GM12865 (cell line): ENCODE data around the gene EXOSC7.

ENCODE experiments used
- DNase-seq: peaks from one replicate; pipeline ENCODE4 v3.0.0; 2010; ENCODE audit warnings: low read depth
- H3K4me3 ChIP-seq: 2 replicates; pipeline ENCODE4 v1.5.1; 2011; ENCODE audit warnings: mild to moderate bottlenecking, low read depth, low read length, control low read depth
- CTCF ChIP-seq: IDR thresholded peaks from 2 replicates; pipeline ENCODE4 v1.5.1; 2011; ENCODE audit warnings: low read length, control low read depth, low read depth, inconsistent platforms; ENCODE audit not compliant: insufficient read depth; ENCODE audit errors: missing control alignments

Gene EXOSC7

DNA sequence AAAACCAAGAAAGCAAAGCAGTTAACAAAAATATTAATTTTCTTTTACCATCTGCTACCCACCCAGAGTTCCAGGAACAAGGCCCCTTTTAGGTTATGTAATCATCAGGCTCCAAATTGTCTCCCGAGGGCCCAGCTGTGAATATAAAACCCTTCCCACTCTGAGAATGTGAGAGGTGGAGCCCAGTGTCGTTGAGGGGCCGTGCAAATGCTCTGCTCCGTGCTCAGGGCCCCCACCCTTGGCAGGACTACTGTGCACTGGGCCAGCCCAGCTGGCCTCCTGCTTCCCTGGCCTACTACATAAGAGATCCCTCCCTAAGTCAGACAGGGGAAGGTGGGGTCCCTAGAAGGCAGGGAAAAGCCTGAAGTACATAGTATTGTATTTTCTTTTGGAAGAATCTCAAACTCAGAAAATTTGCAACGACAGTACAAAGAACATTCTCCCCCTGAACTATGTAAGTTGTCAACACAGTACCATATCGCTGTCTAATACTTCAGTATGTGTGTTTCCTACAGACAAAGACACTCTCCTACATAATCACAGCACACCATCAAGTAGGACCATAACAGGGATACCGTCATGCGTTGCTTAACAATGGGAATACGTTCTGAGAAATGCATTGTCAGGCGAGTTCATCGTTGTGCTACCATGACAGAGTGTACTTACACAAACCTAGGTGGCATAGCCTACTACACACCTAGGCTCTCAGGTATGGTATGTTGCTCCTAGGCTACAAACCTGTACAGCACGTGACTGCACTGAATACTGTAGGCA is 45.7 kb downstream of the EXOSC7 start:
- H3K4me3 ChIP-seq, result no peak overlapping the region
- TF ChIP-seq CTCF, result no peak
- DNase-seq, result no peak

DNA sequence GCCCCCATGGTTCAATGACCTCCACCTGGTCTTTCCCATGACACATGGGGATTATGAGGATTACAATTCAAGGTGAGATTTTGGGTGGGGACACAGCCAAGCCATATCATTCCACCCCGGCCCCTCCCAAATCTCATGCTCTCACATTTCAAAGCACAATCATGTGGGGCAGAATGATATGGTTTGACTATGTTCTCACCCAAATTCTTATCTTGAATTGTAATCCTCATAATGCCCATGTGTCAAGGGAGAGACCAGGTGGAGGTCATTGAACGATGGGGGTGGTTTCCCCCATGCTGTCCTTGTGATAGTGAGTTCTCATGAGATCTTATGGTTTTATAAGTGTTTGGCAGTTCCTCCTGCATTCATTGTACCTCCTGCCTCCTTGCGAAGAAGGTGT is 47.6 kb downstream of the EXOSC7 start:
- TF ChIP-seq CTCF, result no peak
- H3K4me3 ChIP-seq, result no peak overlapping the region

DNA sequence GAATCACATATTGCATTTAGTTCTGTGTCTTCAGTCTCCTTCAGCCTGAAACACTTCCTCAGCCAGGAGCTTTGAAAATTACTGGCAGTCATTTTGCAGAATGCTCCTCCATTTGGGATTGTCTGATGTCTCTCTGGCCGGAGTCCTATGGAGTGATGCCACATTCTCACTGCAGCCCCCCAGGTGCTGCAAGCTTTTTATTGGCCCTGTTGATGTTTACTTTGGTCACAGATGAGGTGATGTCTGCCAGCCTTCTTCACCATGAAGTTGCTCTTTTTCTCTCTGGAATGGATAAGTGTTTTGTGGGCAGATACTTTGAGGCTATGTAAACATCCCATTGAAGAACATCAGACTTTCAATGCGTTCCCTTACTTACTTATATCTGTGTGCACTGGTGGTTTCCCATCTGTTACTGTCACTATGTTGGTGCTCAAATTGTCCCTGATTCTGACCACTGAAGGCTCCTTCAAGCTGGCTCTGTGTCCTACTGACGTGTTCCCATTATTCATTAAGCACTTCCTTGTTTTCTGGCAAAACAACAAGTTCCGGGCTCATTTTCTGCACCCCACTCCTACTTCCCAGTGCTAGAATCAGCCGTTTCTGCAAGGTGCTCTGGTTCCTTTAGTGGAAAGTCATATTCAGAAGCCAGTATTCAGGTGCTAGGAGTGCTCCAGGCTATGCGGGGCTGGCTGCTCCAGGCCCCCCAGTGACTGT is 48.7 kb downstream of the EXOSC7 start:
- no peak for TF ChIP-seq CTCF
- no peak for DNase-seq
- H3K4me3 ChIP-seq, result no peak overlapping the region

More for the DNA sequence above, 47.6 kb downstream of the EXOSC7 start:
- DNase-seq, result no peak

- no peak for DNase-seq
- TF ChIP-seq CTCF, result no peak
- H3K4me3 ChIP-seq, result no peak within 1 kb of the TSS
Measured at GRCh38 chr3:45026038-45026437, 50.0 kb downstream of the EXOSC7 start, which contains the start of gene CLEC3B. Gene CLEC3B, plus strand, starts transcription at chr3:45026303. Its CDS starts 60 bp downstream, at chr3:45026363.

GRCh38 chr3:45026957-45027356 is 50.9 kb downstream of the EXOSC7 start:
- DNase-seq, result no peak
- no peak for TF ChIP-seq CTCF
- H3K4me3 ChIP-seq, result no peak overlapping the region

DNA sequence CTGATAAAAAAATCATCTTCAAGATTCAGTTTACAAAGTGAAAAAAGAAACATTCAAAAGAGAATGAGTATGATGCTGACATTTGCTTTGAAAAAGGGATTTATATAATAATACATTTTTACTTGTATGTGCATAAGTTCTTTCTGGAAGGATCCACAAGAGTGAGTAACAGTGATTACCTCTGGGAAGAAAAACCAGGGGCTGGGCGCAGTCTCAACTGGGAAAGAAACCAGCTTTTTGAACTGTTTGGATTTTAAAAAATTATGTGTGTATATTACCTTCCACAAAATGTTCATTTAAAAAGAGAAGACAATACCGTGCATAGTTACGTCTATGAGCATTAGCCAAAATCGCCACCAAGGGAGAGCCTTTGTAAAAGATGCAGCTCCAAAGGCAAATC is 51.4 kb downstream of the EXOSC7 start:
- TF ChIP-seq CTCF, result no peak
- no peak overlapping the region for H3K4me3 ChIP-seq
- DNase-seq, result no peak
